ENCODE results near the gene CCDC92. TPM values are rescaled to one million over a fixed set of nuclear protein-coding genes. Genes with fewer than 3 reads are reported as not detected.

CCDC92 gene
- polyA plus RNA-seq, 3 donors = 44.6 to 51.9 (median 48.4) TPM

GRCh38 chr12:123886931-123887582, 85.6 kb downstream of the CCDC92 start:
- no peak for DNase-seq (ENCODE audit: extremely low read depth in 1 of 11, low read depth in 9 of 11, low spot score in 4 of 11)

GRCh38 chr12:123886258-123886657, 86.4 kb downstream of the CCDC92 start:
- DNase-seq (ENCODE audit: extremely low read depth in 1 of 11, low read depth in 9 of 11, low spot score in 4 of 11) = no peak

Other genes starting within 250 kb of the CCDC92 start
- 1 to 10 TPM; 5.6 to 6.4 (median 5.8) TPM for gene DNAH10, start 210.5 kb downstream of the CCDC92 start, polyA plus RNA-seq (ENCODE audit: insufficient read length in 3 of 3)
- gene ZNF664, start 384 bp upstream of the CCDC92 start, polyA plus RNA-seq (ENCODE audit: insufficient read length in 3 of 3) = 100 to 1,000 TPM; 161 to 181 (median 171) TPM

All from renal cortex interstitium (tissue), 11 donors.